ENCODE results near the gene ECHDC3. TPM values are rescaled to one million over a fixed set of nuclear protein-coding genes. Genes with fewer than 3 reads are reported as not detected.

The ECHDC3 gene
- total and polyA plus RNA-seq, 2 of the 13 experiments (the other 11 are each of a cell fraction or from before 2014, with no cell fraction given): not detected

DNA sequence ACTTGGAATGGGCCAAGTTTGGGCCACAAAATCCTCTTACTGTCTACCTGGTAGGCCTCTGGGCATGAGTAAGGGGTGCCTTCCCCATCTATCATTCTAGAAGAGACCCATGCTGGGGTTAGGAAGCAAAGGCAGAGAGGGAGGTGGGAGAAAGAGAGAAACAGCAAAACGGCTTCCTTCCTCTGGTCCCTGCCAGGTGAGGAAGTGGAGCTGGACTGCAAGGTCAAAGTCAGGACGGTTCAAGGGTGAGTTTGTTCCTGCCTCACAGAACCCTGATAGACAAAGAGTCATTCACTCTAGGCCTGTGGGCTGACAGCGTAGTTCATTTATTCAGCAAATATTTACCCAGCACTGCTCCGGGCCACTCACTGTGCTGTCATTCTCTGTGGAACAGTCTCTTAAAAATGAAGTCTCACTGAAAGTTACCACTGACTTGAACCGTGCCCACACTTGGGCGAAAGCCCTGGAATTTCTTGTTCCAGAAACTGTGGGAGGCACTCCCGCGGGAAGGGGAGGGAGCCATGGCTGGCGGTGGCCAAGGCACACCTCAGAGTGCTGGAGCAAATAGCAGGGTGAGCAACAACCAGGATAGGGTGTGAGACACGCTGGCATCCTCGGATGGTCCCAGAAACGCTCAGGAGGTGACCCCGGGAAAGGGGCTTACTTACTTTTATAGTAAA, 26.2 kb upstream of the ECHDC3 start (continued):
- TF ChIP-seq SP140L (CRISPR knock-in tag; IDR thresholded peaks at IDR 0.05; ENCODE audit: borderline replicate concordance): no peak
- TF ChIP-seq, protein P1, sequence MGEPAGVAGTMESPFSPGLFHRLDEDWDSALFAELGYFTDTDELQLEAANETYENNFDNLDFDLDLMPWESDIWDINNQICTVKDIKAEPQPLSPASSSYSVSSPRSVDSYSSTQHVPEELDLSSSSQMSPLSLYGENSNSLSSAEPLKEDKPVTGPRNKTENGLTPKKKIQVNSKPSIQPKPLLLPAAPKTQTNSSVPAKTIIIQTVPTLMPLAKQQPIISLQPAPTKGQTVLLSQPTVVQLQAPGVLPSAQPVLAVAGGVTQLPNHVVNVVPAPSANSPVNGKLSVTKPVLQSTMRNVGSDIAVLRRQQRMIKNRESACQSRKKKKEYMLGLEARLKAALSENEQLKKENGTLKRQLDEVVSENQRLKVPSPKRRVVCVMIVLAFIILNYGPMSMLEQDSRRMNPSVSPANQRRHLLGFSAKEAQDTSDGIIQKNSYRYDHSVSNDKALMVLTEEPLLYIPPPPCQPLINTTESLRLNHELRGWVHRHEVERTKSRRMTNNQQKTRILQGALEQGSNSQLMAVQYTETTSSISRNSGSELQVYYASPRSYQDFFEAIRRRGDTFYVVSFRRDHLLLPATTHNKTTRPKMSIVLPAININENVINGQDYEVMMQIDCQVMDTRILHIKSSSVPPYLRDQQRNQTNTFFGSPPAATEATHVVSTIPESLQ (CRISPR knock-in tag; conservative IDR thresholded peaks at IDR 0.05): no peak
- no peak for TF ChIP-seq ZNF235 (CRISPR knock-in tag; IDR thresholded peaks at IDR 0.05; ENCODE audit: borderline replicate concordance)
- peak; percentile 30; the same call in 1 of the 2 replicates for TF ChIP-seq DMAP1 (CRISPR knock-in tag; IDR thresholded peaks at IDR 0.05)
- TF ChIP-seq KMT2A (CRISPR knock-in tag; IDR thresholded peaks at IDR 0.05): peak; percentile 41; the same call in 1 of the 2 replicates
- TF ChIP-seq, protein P2, sequence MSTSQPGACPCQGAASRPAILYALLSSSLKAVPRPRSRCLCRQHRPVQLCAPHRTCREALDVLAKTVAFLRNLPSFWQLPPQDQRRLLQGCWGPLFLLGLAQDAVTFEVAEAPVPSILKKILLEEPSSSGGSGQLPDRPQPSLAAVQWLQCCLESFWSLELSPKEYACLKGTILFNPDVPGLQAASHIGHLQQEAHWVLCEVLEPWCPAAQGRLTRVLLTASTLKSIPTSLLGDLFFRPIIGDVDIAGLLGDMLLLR (CRISPR knock-in tag; IDR thresholded peaks at IDR 0.05): no peak
- TF ChIP-seq, protein P3, sequence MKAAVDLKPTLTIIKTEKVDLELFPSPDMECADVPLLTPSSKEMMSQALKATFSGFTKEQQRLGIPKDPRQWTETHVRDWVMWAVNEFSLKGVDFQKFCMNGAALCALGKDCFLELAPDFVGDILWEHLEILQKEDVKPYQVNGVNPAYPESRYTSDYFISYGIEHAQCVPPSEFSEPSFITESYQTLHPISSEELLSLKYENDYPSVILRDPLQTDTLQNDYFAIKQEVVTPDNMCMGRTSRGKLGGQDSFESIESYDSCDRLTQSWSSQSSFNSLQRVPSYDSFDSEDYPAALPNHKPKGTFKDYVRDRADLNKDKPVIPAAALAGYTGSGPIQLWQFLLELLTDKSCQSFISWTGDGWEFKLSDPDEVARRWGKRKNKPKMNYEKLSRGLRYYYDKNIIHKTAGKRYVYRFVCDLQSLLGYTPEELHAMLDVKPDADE (CRISPR knock-in tag; IDR thresholded peaks at IDR 0.05): no peak
- 0 out of 2 replicates have a peak, but pooled peaks have one; percentile 31 for TF ChIP-seq ZNF766 (CRISPR knock-in tag; IDR thresholded peaks at IDR 0.05; ENCODE audit: borderline replicate concordance)
- no peak for TF ChIP-seq POGK (CRISPR knock-in tag; conservative IDR thresholded peaks at IDR 0.05)
- no peak for TF ChIP-seq ZNF530 (CRISPR knock-in tag; IDR thresholded peaks at IDR 0.05; ENCODE audit: low read depth)
- no peak for TF ChIP-seq MAF1 (CRISPR knock-in tag; IDR thresholded peaks at IDR 0.05; ENCODE audit: borderline replicate concordance)
- TF ChIP-seq ZNF839 (CRISPR knock-in tag; IDR thresholded peaks at IDR 0.05; ENCODE audit: borderline replicate concordance): no peak
- TF ChIP-seq TAF1 (CRISPR knock-in tag; IDR thresholded peaks at IDR 0.05): no peak
- TF ChIP-seq NPAS2 (CRISPR knock-in tag; IDR thresholded peaks at IDR 0.05; ENCODE audit: borderline replicate concordance): no peak

All from HepG2 (cell line).